ENCODE measurements around the gene NPR2.
A peak's percentile ranks its signal among the peaks of the same experiment; 100 is the strongest.

The NPR2 gene

GRCh38 chr9:35829764-35830096 is 38.3 kb downstream of the NPR2 start:
- DNase-seq (ENCODE audit: low spot score): peak; percentile 25
- no peak for FAIRE-seq

DNA sequence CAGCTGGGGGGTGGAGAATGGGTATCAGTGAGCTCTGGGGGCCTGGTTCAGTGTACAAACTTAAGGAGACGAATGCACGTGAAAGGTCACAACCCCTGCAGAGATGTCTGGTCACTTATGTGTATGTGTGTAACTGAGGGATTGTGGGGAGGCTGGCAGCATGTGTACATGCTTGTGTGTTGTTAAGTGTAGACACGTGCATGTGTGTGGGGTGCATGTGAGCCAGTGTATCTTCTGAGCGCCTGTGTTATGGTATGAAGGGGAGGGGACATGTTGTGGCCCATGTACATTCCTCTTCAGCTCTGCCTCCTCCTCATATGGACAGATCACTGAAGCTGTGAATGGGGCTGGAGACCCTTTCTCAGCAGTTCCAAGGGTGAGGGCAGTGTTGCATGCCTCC is 39.6 kb downstream of the NPR2 start:
- FAIRE-seq: no peak
- no peak for DNase-seq (ENCODE audit: low spot score)

DNA sequence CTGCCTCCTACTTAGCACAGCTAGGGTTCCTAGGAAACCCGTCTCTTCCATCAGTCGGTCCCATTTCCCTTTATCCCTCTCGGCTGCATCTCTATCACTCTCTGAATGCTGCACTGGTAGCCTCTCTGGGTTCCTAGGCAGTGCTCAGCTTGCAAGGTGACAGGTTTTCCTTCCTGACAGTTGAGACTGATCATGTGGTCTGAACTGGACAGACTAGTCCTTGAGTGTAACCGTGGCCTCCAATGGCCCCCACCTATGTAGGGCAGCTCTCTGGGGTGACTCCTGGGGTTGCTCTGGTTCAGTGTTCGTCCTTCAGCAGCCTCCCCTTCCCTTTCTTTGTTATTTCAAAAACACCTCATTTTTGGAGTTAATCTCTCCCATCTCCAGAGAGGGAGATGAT is 41.4 kb downstream of the NPR2 start:
- no peak for FAIRE-seq

GRCh38 chr9:35834260-35835215 is 43.1 kb downstream of the NPR2 start:
- DNase-seq (ENCODE audit: low spot score) (no peak), FAIRE-seq (peak; percentile 27)

More for the DNA sequence above, 41.4 kb downstream of the NPR2 start:
- no peak for DNase-seq (ENCODE audit: low spot score)

DNA sequence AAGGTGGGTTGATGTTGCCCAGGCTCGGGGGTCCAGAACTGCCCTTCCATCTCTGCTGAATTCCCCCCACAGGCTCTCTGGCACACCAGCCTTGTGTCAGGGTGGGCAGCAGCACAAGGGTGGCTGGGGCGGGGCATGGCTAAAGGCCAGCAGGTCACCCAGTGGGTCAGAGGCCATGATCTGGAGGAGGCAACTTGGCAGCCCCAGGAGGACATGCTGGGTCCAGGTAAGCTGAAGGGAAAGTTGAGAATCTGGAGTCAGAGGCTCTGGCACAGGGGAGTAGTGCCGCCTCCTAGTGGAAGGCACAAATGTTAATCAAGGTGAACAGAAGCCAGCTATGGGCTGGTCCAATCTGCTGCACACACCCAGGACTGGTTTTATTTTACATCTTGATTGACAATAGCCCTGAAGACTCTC is 43.8 kb downstream of the NPR2 start:
- DNase-seq (ENCODE audit: low spot score) (no peak), FAIRE-seq (no peak)

DNA sequence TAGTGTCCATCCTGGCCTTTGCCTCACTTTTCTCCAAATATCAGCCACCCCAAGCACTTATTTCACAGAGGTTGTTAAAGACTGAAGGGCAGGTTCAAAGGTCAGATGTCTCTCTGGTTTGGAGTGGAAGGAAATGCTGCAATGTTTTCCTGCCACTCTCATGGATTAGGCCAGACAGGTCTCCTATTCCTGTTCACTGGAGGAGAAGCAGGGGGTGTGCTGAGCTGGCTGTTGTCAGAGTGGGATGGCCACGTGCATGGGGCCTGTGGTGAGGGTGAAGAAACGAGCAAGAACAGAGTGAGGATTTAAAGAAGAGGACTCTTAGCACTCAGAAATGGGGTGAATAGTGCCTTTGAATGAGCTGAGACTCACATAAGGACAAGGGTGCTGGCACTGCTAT is 44.4 kb downstream of the NPR2 start:
- DNase-seq (ENCODE audit: low spot score) (no peak), FAIRE-seq (no peak)

DNA sequence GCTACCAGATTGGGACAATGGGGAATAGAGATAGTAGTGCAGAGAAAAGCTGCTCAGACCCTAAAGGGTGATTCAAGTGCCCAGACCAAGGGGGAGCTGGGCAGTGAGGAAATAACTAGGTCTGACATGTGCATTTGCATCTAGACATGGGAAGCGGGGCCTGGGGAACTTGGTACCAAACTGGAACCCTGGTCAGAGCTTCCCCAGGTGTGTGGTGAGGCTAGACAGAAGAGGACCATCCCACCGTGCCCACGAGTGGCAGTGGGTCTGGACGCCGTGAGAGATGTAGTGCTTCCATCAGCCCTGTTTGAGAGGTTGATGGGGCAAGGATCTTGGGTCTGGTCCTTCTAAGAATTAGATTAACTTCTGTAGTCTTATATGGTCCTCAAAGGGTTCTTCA is 45.2 kb downstream of the NPR2 start:
- FAIRE-seq: no peak
- no peak for DNase-seq (ENCODE audit: low spot score)

GRCh38 chr9:35839926-35840325 is 48.5 kb downstream of the NPR2 start:
- DNase-seq (ENCODE audit: low spot score) (no peak), FAIRE-seq (no peak)

- FAIRE-seq (no peak), DNase-seq (ENCODE audit: low spot score) (no peak)
These were observed 49.7 kb downstream of the NPR2 start for GRCh38 chr9:35840881-35841644.

DNA sequence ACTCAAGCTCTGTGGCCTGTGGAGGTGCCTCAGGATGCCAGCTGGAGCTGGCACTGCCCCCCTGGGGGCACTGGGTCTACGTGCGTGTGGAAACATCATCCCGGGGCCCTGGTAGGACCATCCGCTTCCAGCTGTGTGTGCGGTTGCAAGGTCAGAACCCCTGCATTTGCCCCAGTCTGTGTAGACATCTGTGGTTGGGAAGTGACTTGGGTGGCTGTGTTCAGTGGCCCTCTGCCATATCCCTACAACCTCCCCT is 50.2 kb downstream of the NPR2 start:
- no peak for DNase-seq (ENCODE audit: low spot score)
- no peak for FAIRE-seq

- no peak for FAIRE-seq
- DNase-seq (ENCODE audit: low spot score): no peak
These were observed 50.8 kb downstream of the NPR2 start for GRCh38 chr9:35842020-35842745.

GRCh38 chr9:35842795-35843194 is 51.4 kb downstream of the NPR2 start:
- DNase-seq (ENCODE audit: low spot score): no peak
- no peak for FAIRE-seq

DNA sequence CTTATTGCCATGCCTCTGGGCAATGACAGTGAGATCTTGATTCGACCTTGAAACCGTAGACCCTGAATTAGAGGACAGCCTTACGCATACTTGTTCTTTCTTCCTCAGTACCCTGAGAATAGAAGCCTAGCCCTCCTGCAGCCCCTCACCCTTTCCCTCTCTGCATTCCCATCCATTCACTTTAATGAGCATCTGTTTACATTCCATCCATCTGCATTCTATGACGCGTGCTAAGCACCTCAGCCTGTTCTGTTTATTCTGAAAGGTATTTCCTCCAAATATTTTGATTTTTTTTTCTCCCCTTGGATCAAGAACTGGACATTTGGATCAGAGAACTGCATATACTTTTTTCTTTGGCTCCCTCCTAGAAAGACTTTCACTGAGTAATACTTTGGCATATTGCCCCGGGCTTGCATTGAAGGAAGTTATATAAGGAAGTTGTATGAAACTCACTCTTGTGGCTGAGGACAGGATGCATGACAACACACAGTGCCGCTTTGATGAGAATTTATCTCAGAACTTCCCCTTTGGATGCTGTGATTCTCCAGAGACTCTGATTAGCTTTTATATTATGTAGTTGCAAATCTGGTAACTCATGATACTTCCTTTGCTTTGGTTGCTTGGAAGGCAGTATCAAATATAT is 53.4 kb downstream of the NPR2 start:
- peak; percentile 67 for DNase-seq (ENCODE audit: low spot score)
- FAIRE-seq: no peak

DNA sequence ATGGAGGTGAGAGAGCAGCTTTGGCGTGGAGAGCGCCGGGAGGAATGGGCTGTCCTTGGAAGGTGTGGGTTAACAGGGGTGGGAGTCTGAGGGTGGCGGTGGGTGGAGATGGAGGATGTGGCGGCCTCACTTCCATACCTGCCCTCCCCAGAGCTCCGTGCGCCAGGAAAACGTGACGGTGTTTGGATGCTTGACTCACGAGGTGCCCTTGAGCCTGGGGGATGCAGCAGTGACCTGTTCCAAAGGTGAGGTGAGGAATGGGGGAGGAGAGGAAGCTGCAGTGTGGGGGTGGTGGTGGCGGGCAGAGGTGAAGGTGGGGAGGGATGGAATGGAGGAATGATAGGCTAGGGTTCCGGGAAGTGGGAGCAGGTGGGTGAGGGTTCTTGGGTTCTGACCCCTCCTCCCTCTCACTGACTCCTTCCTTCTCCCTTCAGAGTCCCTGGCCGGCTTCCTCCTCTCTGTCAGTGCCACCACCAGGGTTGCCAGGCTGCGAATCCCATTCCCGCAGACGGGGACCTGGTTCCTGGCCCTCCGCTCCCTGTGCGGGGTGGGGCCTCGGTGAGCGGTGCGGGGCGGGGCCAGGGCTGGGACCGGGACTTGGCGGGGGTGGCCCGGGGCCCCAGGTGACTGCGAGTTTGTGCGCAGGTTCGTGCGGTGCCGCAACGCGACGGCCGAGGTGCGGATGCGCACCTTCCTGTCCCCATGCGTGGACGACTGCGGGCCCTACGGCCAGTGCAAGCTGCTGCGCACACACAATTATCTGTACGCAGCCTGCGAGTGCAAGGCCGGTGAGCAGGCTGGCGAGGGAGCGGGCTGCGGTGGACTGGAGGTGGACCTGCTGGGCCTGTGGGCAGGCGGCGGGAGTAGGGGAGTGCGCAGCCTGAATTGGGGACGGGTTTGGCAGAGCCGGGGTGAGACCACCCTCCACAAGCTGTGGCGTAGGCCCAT is 54.7 kb downstream of the NPR2 start:
- DNase-seq (ENCODE audit: low spot score) (no peak), FAIRE-seq (no peak)

GRCh38 chr9:35847792-35848572 is 56.6 kb downstream of the NPR2 start:
- FAIRE-seq (no peak), DNase-seq (ENCODE audit: low spot score) (no peak)

- FAIRE-seq (no peak), DNase-seq (ENCODE audit: low spot score) (no peak)
These were observed 61.0 kb downstream of the NPR2 start for GRCh38 chr9:35852267-35852815.

- FAIRE-seq (no peak), DNase-seq (ENCODE audit: low spot score) (no peak)
These were observed 61.8 kb downstream of the NPR2 start for GRCh38 chr9:35852876-35853865.

DNA sequence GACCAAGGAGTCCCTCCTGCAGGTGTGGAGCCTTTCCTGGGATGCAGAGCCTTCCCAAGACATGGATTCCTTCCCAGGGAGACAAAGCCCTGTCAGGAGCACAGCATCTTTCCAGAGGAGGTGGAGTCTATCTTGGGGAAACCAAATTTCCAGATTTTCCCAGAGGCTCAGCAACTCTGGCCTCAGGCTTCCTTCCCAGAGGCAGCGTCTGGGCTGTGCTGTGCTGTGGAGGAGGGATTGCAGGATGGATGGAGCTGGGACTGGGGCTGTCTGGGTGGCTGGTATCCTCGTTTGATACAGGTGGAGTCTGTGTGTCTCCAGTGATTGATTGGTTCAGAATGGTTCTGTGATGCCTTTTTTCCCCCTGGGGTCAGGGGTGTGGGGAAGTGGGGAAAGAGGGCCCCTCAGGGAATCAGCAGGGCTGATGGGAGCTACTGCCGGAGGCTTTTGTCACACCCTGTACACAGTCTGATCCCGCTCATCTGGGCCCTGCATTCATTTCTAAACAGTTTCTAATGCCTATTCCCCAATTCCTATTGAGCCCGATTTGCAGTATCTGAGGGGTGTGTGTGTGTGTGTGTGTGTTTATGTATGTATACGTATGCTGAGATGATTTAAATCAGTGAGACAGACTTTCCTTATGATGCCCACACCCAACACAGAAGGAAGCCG is 62.8 kb downstream of the NPR2 start:
- FAIRE-seq (no peak), DNase-seq (ENCODE audit: low spot score) (no peak)

Data from urothelium cell line (cell line).